WTC11 (cell line): Measurements from ENCODE around the gene NOL4L. TPM values are rescaled to one million over a fixed set of nuclear protein-coding genes. Genes with fewer than 3 reads are reported as not detected.

Experiments
- ATAC-seq: fragments of 200-7000 bp; cut with Tn5 transposase; 2 replicates; pipeline ENCODE4 v1.10.0; 2021; ENCODE audit warnings: mild to moderate bottlenecking, moderate library complexity
- CTCF ChIA-PET: fragments of 300-600 bp; sonication (Branson Sonifier 250); formaldehyde crosslinking; loops from one replicate; lab custom pipeline; 2021; ENCODE audit warnings: antibody characterized with exemption; lab: Charles Lee
- POLR2A ChIA-PET: fragments of 350-600 bp; sonication (Branson Sonifier 250); formaldehyde crosslinking; loops from one replicate; lab custom pipeline; 2021; ENCODE audit warnings: antibody characterized with exemption; lab: Charles Lee
- DNase-seq: peaks from one replicate; pipeline ENCODE4 v3.0.0; 2021; ENCODE audit warnings: low spot score
- H3K27ac Mint-ChIP-seq: 2 replicates; pipeline ENCODE4 v1.8.0; 2021; ENCODE audit warnings: mixed read lengths
- H3K27me3 Mint-ChIP-seq: 2 replicates; pipeline ENCODE4 v1.8.0; 2021; ENCODE audit warnings: low read depth, mild to moderate bottlenecking, moderate library complexity, mixed read lengths
- H3K36me3 Mint-ChIP-seq: 2 replicates; pipeline ENCODE4 v1.8.0; 2021; ENCODE audit warnings: mixed read lengths
- H3K4me1 Mint-ChIP-seq: 2 replicates; pipeline ENCODE4 v1.8.0; 2022; ENCODE audit warnings: mixed read lengths
- H3K4me3 Mint-ChIP-seq: 2 replicates; pipeline ENCODE4 v1.8.0; 2021; ENCODE audit warnings: mild to moderate bottlenecking, moderate library complexity, mixed read lengths
- H3K9me3 Mint-ChIP-seq: 2 replicates; pipeline ENCODE4 v1.8.0; 2021; ENCODE audit warnings: mixed read lengths
- CBFB ChIP-seq: sonication (generic); formaldehyde crosslinking; IDR thresholded peaks from 2 replicates; pipeline ENCODE4 v1.8.1; 2022; ENCODE audit warnings: mild to moderate bottlenecking, low read depth, missing genetic modification reagents
- E2F4 ChIP-seq: sonication (generic); formaldehyde crosslinking; IDR thresholded peaks from 2 replicates; pipeline ENCODE4 v1.8.1; 2022; ENCODE audit warnings: low read depth, mild to moderate bottlenecking, moderate library complexity, missing genetic modification reagents, borderline replicate concordance
- IRF1 ChIP-seq: sonication (generic); formaldehyde crosslinking; IDR thresholded peaks from 2 replicates; pipeline ENCODE4 v1.8.0; 2023; ENCODE audit warnings: missing genetic modification reagents
- IRF2 ChIP-seq: sonication (generic); formaldehyde crosslinking; IDR thresholded peaks from 2 replicates; pipeline ENCODE4 v1.8.0; 2022; ENCODE audit warnings: low read depth, missing genetic modification reagents, borderline replicate concordance
- JAZF1 ChIP-seq: fragments of 250-450 bp; sonication (Bioruptor Pico); IDR thresholded peaks from 2 replicates; pipeline ENCODE4 v1.9.0; 2021; ENCODE audit warnings: moderate library complexity, mild to moderate bottlenecking, inconsistent platforms
- JUN ChIP-seq: sonication (generic); formaldehyde crosslinking; IDR thresholded peaks from 2 replicates; pipeline ENCODE4 v1.8.0; 2023; ENCODE audit warnings: mild to moderate bottlenecking, missing genetic modification reagents
- KAT7 ChIP-seq: sonication (generic); formaldehyde crosslinking; IDR thresholded peaks from 2 replicates; pipeline ENCODE4 v1.8.1; 2023; ENCODE audit warnings: missing genetic modification reagents, mild to moderate bottlenecking, borderline replicate concordance
- NR1H2 ChIP-seq: sonication (generic); formaldehyde crosslinking; IDR thresholded peaks from 2 replicates; pipeline ENCODE4 v1.9.0; 2021; ENCODE audit warnings: mild to moderate bottlenecking, moderate library complexity, missing genetic modification reagents
- SMAD3 ChIP-seq: sonication (generic); formaldehyde crosslinking; IDR thresholded peaks from 2 replicates; pipeline ENCODE4 v1.8.0; 2022; ENCODE audit warnings: missing genetic modification reagents, mild to moderate bottlenecking, borderline replicate concordance
- SP1 ChIP-seq: sonication (generic); formaldehyde crosslinking; conservative IDR thresholded peaks from 2 replicates; pipeline ENCODE4 v1.8.1; 2022; ENCODE audit warnings: missing genetic modification reagents
- TCF7 ChIP-seq: sonication (generic); formaldehyde crosslinking; IDR thresholded peaks from 2 replicates; pipeline ENCODE4 v1.8.0; 2022; ENCODE audit warnings: mild to moderate bottlenecking, low read depth, missing genetic modification reagents, moderate library complexity
- TEAD1 ChIP-seq: sonication (generic); formaldehyde crosslinking; IDR thresholded peaks from 2 replicates; pipeline ENCODE4 v1.8.0; 2022; ENCODE audit warnings: mild to moderate bottlenecking, missing genetic modification reagents
- USF1 ChIP-seq: sonication (generic); formaldehyde crosslinking; IDR thresholded peaks from 2 replicates; pipeline ENCODE4 v1.8.0; 2022; ENCODE audit warnings: mild to moderate bottlenecking, missing genetic modification reagents
- ZNF232 ChIP-seq: sonication (generic); formaldehyde crosslinking; IDR thresholded peaks from 2 replicates; pipeline ENCODE4 v1.8.0; 2022; ENCODE audit warnings: mild to moderate bottlenecking, missing genetic modification reagents
- ZNF317 ChIP-seq: sonication (generic); formaldehyde crosslinking; IDR thresholded peaks from 2 replicates; pipeline ENCODE4 v1.8.1; 2023; ENCODE audit warnings: low read depth, mild to moderate bottlenecking, moderate library complexity, missing genetic modification reagents, borderline replicate concordance
- ZSCAN18 ChIP-seq: fragments of 250-450 bp; sonication (Bioruptor Pico); IDR thresholded peaks from 2 replicates; pipeline ENCODE4 v2.1.2; 2022; ENCODE audit warnings: mild to moderate bottlenecking, moderate library complexity
- total RNA-seq: library from RNA; stranded (reverse); gene quantifications from 3 replicates; pipeline ENCODE4 v1.2.3, GENCODE V29; 2021
- TF ChIP-seq, protein P1 (sequence below): sonication (generic); formaldehyde crosslinking; IDR thresholded peaks from 2 replicates; pipeline ENCODE4 v1.8.1; 2022; ENCODE audit warnings: missing genetic modification reagents, borderline replicate concordance
- TF ChIP-seq, protein P2 (sequence below): sonication (generic); formaldehyde crosslinking; IDR thresholded peaks from 2 replicates; pipeline ENCODE4 v1.8.1; 2022; ENCODE audit warnings: low read depth, missing genetic modification reagents, borderline replicate concordance

Gene NOL4L
- total RNA-seq, 1 experiment from 2014 or later: 29.0 TPM

DNA sequence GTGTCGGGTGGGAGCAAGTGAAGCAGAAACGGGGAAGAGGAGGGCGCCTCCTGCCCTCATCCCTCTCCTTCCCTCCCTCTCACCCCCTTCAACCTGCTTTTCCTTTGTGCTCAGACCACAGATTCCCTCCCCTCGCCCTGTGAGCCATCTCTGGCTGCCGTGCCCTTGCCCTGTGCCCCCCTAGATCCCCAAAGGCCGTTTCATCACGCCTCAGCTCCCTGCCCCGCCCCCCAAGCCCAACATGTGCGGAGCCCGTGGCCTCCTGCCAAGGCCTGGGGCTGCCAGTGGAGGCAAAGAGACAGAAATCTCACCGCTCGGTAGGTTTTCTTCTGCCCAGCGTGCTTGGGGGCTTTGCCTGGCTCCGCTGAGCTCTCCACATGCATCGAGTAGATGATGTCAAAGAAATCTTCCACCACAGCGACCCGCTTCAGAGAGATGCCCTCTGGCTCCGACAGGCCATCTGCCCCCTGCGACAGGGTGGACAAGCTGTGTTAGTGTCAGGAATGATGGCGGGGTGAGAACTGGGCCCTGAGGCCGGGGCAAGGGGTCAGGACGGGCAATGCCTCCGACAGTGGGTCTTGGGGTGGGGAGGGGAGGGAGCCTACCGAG is 57.6 kb downstream of the NOL4L start (continued):
- TF ChIP-seq, protein P1, sequence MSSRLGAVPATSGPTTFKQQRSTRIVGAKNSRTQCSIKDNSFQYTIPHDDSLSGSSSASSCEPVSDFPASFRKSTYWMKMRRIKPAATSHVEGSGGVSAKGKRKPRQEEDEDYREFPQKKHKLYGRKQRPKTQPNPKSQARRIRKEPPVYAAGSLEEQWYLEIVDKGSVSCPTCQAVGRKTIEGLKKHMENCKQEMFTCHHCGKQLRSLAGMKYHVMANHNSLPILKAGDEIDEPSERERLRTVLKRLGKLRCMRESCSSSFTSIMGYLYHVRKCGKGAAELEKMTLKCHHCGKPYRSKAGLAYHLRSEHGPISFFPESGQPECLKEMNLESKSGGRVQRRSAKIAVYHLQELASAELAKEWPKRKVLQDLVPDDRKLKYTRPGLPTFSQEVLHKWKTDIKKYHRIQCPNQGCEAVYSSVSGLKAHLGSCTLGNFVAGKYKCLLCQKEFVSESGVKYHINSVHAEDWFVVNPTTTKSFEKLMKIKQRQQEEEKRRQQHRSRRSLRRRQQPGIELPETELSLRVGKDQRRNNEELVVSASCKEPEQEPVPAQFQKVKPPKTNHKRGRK (CRISPR knock-in tag): no peak
- TF ChIP-seq, protein P2, sequence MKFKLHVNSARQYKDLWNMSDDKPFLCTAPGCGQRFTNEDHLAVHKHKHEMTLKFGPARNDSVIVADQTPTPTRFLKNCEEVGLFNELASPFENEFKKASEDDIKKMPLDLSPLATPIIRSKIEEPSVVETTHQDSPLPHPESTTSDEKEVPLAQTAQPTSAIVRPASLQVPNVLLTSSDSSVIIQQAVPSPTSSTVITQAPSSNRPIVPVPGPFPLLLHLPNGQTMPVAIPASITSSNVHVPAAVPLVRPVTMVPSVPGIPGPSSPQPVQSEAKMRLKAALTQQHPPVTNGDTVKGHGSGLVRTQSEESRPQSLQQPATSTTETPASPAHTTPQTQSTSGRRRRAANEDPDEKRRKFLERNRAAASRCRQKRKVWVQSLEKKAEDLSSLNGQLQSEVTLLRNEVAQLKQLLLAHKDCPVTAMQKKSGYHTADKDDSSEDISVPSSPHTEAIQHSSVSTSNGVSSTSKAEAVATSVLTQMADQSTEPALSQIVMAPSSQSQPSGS (CRISPR knock-in tag): no peak

DNA sequence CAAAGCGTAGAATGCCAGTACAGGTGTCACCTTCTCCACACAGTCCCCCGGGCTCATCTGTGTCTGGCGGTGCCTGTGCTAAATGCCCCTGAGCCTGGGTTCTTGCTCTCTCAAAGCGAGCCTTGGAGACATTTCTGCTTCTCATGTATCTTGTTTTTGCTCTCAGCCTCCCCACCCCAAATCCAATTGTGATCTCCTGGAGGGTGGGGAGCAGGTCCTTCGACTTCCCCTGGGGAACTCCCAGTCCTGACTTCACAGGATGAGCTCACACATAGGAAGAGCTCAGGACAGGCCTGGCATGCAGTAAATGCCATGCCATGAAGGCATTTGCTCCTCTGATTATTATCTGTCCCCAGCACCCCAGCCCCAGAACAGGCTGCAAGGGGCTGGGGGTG is 58.1 kb downstream of the NOL4L start:
- H3K36me3 Mint-ChIP-seq: no peaks in the 10 kb centered on the region
- ChIA-PET CTCF (interaction anchor here (1.0 to 3.6 kb wide), 6 partner anchors 11 to 138 kb away, joined by 3 to 16 read pairs (median 4); no protein-coding TSS in a partner anchor), POLR2A (no interaction called here)
- H3K27ac Mint-ChIP-seq: no peak overlapping the region
- no peaks in the 10 kb centered on the region for H3K9me3 Mint-ChIP-seq
- H3K27me3 Mint-ChIP-seq: no peaks in the 10 kb centered on the region; the same call in 1 of the 2 replicates
- peaks cover 8% of the 10 kb centered on the region; the same call in 1 of the 2 replicates for H3K4me1 Mint-ChIP-seq
- no peak overlapping the region for H3K4me3 Mint-ChIP-seq
- no peak for ATAC-seq
- DNase-seq: no peak
- no peak for TF ChIP-seq IRF2
- TF ChIP-seq SMAD3 (CRISPR knock-in tag): no peak
- no peak for TF ChIP-seq ZNF232
- TF ChIP-seq ZSCAN18: no peak
- TF ChIP-seq TEAD1: no peak
- TF ChIP-seq ZNF317: no peak
- TF ChIP-seq IRF1 (CRISPR knock-in tag): no peak
- no peak for TF ChIP-seq SP1 (CRISPR knock-in tag)
- TF ChIP-seq KAT7 (CRISPR knock-in tag): no peak
- no peak for TF ChIP-seq CBFB
- TF ChIP-seq JUN: no peak
- TF ChIP-seq, all 79 proteins: peak for 0

DNA sequence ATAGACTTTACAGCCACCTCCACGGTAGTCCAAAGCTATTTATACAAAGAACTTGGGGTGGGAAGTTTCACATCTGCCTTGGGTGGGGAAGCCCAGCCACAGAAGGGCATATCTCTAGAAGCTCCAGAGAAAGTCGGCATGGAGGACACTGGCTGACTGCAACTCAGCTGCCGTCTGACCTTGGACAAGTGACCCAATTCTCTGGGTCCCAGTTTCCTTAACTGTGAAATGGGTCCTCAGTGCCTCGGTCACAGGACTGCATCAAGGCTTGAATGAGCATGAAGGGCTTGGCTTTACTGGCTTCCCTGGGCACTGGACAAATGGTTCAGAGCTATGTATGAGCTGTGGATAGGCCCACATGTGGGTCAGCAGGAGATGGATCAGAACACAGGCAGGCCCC is 58.6 kb downstream of the NOL4L start:
- TF ChIP-seq JAZF1 (CRISPR knock-in tag): no peak
- no peak for TF ChIP-seq NR1H2 (CRISPR knock-in tag)
- no peak for TF ChIP-seq TCF7 (CRISPR knock-in tag)
- no peak for TF ChIP-seq E2F4 (CRISPR knock-in tag)
- TF ChIP-seq SMAD3 (CRISPR knock-in tag): no peak
- TF ChIP-seq USF1 (CRISPR knock-in tag): no peak
- Mint-ChIP-seq H3K27ac (no peak overlapping the region), H3K4me3 (no peak overlapping the region), H3K4me1 (peaks cover 10% of the 10 kb centered on the region; the same call in 1 of the 2 replicates), H3K27me3 (no peaks in the 10 kb centered on the region; the same call in 1 of the 2 replicates), H3K9me3 (no peaks in the 10 kb centered on the region), H3K36me3 (no peaks in the 10 kb centered on the region)
- ChIA-PET POLR2A (no interaction called here), CTCF (interaction anchor here (1.4 kb wide), 1 partner anchor 137 kb away, joined by 3 read pairs; no protein-coding TSS in a partner anchor)
- DNase-seq (no peak), ATAC-seq (no peak)
